Left ventricle myocardium inferior (tissue), 1 donor: Measurements from ENCODE around the gene ENOX2. TPM values are rescaled to one million over a fixed set of nuclear protein-coding genes. Genes with fewer than 3 reads are reported as not detected.

Source experiments
- DNase-seq: peaks from one replicate; pipeline ENCODE4 v3.0.0-alpha.2; 2020
- H3K27ac ChIP-seq: fragments of 200-600 bp; replicated peaks from 2 replicates; pipeline ENCODE4 v1.8.0; 2021
- H3K27me3 ChIP-seq: fragments of 200-600 bp; 2 replicates; pipeline ENCODE4 v1.8.0; 2021; ENCODE audit warnings: low read depth
- H3K36me3 ChIP-seq: fragments of 200-600 bp; 2 replicates; pipeline ENCODE4 v1.8.0; 2021
- H3K4me1 ChIP-seq: fragments of 200-600 bp; 2 replicates; pipeline ENCODE4 v1.8.0; 2021
- H3K4me3 ChIP-seq: fragments of 200-600 bp; 2 replicates; pipeline ENCODE4 v1.8.0; 2021; ENCODE audit warnings: mild to moderate bottlenecking, moderate library complexity
- H3K9me3 ChIP-seq: fragments of 200-600 bp; replicated peaks from 2 replicates; pipeline ENCODE4 v1.8.0; 2021
- CTCF ChIP-seq: fragments of 200-600 bp; IDR thresholded peaks from 2 replicates; pipeline ENCODE4 v1.8.0; 2021; ENCODE audit warnings: antibody characterized with exemption, mild to moderate bottlenecking, borderline replicate concordance
- intact Hi-C: fragments of 100-400 bp; cut with micrococcal nuclease; formaldehyde crosslinking; loops from one replicate; pipeline ENCODE4 v1.11.0; 2022
- total RNA-seq: library from RNA; stranded (reverse); fragmentation: NEBNext Ultra II Directional; extraction: Animal tissue kit (Norgen Biotek cat#: 25700); gene quantifications from one replicate; pipeline ENCODE4 v1.2.1, GENCODE V29; 2021
- donor health status: DM: no; HTN: yes; CAD: no; lungs with severe emphysema.

ENOX2 gene
- total RNA-seq, 1 donor from 2014 or later, result 14.1 TPM

GRCh38 chrX:130726661-130727060, 176.3 kb downstream of the ENOX2 start:
- no peak for DNase-seq
- intact Hi-C loops, result no loop called here
- Histone ChIP-seq H3K4me3 (no peak overlapping the region), H3K4me1 (no peaks in the 10 kb centered on the region), H3K36me3 (no peaks in the 10 kb centered on the region), H3K27me3 (no peaks in the 10 kb centered on the region), H3K9me3 (peaks cover 19% of the 10 kb centered on the region), H3K27ac (no peak overlapping the region)
- no peak for TF ChIP-seq CTCF

- Histone ChIP-seq H3K4me3 (no peak overlapping the region), H3K4me1 (no peaks in the 10 kb centered on the region), H3K27me3 (no peaks in the 10 kb centered on the region), H3K36me3 (no peaks in the 10 kb centered on the region), H3K9me3 (peaks cover 14% of the 10 kb centered on the region), H3K27ac (no peak overlapping the region)
- intact Hi-C loops, result no loop called here
- no peak for DNase-seq
- TF ChIP-seq CTCF, result no peak
These were observed 177.5 kb downstream of the ENOX2 start for GRCh38 chrX:130725519-130725918.

- Histone ChIP-seq H3K9me3 (no peaks in the 10 kb centered on the region), H3K4me3 (no peak overlapping the region), H3K27ac (no peak overlapping the region), H3K36me3 (no peaks in the 10 kb centered on the region), H3K27me3 (no peaks in the 10 kb centered on the region), H3K4me1 (no peaks in the 10 kb centered on the region)
- no peak for TF ChIP-seq CTCF
- intact Hi-C loops, result no loop called here
- DNase-seq, result no peak
These were observed 183.6 kb downstream of the ENOX2 start for GRCh38 chrX:130719413-130719812.

- H3K4me3 ChIP-seq, result no peak overlapping the region
- DNase-seq, result no peak
- H3K36me3 ChIP-seq, result no peaks in the 10 kb centered on the region
- H3K4me1 ChIP-seq, result no peaks in the 10 kb centered on the region
- H3K27ac ChIP-seq, result no peak overlapping the region
- no peaks in the 10 kb centered on the region for H3K9me3 ChIP-seq
- intact Hi-C loops, result no loop called here
- H3K27me3 ChIP-seq, result no peaks in the 10 kb centered on the region
- TF ChIP-seq CTCF, result no peak
These were observed 184.9 kb downstream of the ENOX2 start for GRCh38 chrX:130718137-130718536.

GRCh38 chrX:130716781-130717413, 186.1 kb downstream of the ENOX2 start:
- intact Hi-C loops, result no loop called here
- no peak for DNase-seq
- no peaks in the 10 kb centered on the region for H3K27me3 ChIP-seq
- TF ChIP-seq CTCF, result no peak
- H3K27ac ChIP-seq, result no peak overlapping the region
- H3K4me1 ChIP-seq, result no peaks in the 10 kb centered on the region
- H3K36me3 ChIP-seq, result no peaks in the 10 kb centered on the region
- no peak overlapping the region for H3K4me3 ChIP-seq
- no peaks in the 10 kb centered on the region for H3K9me3 ChIP-seq
